Hepatocyte (in vitro differentiated cells): Measurements from ENCODE around the gene GLI2.

Experiments used
- EZH2 ChIP-seq: fragments of 200-600 bp; sonication (generic); IDR thresholded peaks from 2 replicates; pipeline ENCODE4 v1.6.1; 2016; ENCODE audit warnings: antibody characterized with exemption, mild to moderate bottlenecking, borderline replicate concordance
- TF ChIP-seq, protein P1 (sequence below): fragments of 200-600 bp; sonication (generic); IDR thresholded peaks from 2 replicates; pipeline ENCODE4 v1.5.1; 2016; ENCODE audit warnings: antibody characterized with exemption, mild to moderate bottlenecking; ENCODE audit not compliant: poor library complexity

DNA sequence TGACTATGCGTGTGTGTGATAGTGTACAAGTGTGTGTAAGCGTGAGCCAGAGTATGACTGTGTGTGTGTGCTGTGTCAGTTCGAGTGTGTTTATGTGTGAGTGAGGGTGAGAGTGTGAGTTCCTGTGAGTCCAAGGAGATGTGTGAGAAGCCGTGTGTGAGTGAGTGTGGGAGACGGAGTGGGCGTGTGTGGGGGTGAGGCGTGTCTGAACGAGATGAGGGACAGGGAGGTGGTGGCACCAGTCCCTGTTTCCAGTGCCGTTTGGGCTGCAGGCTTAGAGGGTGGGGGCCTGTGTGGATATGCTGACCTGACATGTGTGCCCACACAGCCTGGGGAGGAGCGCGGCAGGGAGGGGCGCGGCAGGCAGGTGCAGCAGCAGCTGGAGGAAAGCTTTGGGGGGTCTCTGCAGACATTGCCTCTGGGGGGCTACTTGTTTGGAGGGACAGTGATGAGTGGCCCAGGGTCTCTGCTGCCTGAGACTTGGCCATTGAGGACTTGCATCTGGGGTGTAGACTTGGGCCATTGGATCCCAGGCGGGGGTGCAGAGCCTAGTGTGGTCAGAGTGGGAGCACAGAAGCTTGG, 41.6 kb downstream of the GLI2 start:
- TF ChIP-seq, protein P1, sequence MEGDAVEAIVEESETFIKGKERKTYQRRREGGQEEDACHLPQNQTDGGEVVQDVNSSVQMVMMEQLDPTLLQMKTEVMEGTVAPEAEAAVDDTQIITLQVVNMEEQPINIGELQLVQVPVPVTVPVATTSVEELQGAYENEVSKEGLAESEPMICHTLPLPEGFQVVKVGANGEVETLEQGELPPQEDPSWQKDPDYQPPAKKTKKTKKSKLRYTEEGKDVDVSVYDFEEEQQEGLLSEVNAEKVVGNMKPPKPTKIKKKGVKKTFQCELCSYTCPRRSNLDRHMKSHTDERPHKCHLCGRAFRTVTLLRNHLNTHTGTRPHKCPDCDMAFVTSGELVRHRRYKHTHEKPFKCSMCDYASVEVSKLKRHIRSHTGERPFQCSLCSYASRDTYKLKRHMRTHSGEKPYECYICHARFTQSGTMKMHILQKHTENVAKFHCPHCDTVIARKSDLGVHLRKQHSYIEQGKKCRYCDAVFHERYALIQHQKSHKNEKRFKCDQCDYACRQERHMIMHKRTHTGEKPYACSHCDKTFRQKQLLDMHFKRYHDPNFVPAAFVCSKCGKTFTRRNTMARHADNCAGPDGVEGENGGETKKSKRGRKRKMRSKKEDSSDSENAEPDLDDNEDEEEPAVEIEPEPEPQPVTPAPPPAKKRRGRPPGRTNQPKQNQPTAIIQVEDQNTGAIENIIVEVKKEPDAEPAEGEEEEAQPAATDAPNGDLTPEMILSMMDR, result no peak
- no peak for TF ChIP-seq EZH2
